Measurements from ENCODE around the gene CLN3.

Gene CLN3

GRCh38 chr16:28499854-28500253 lies 8.0 kb upstream of the CLN3 start:
- DNase-seq = no peak
- H3K27ac ChIP-seq = no peak overlapping the region
- TF ChIP-seq CTCF (IDR thresholded peaks at IDR 0.05; ENCODE audit: low read depth, low read length) = no peak
- no peaks in the 10 kb centered on the region for H3K36me3 ChIP-seq
- no peak overlapping the region for H3K4me3 ChIP-seq (ENCODE audit: low read depth, low read length)
- H3K27me3 ChIP-seq (ENCODE audit: insufficient read depth, low read depth, severe bottlenecking) = no peaks in the 10 kb centered on the region
- no peaks in the 10 kb centered on the region for H3K9me3 ChIP-seq (ENCODE audit: severe bottlenecking)

- Histone ChIP-seq H3K4me3 (ENCODE audit: low read depth, low read length) (no peak overlapping the region), H3K27ac (no peak overlapping the region), H3K9me3 (ENCODE audit: severe bottlenecking) (no peaks in the 10 kb centered on the region), H3K27me3 (ENCODE audit: insufficient read depth, low read depth, severe bottlenecking) (no peaks in the 10 kb centered on the region), H3K36me3 (no peaks in the 10 kb centered on the region)
- no peak for TF ChIP-seq CTCF (IDR thresholded peaks at IDR 0.05; ENCODE audit: low read depth, low read length)
- DNase-seq = no peak
Measured at GRCh38 chr16:28498666-28499381, 7.0 kb upstream of the CLN3 start.

GRCh38 chr16:28497861-28498599 lies 6.2 kb upstream of the CLN3 start:
- no peak for DNase-seq
- no peak for TF ChIP-seq CTCF (IDR thresholded peaks at IDR 0.05; ENCODE audit: low read depth, low read length)
- no peak overlapping the region for H3K4me3 ChIP-seq (ENCODE audit: low read depth, low read length)
- H3K27me3 ChIP-seq (ENCODE audit: insufficient read depth, low read depth, severe bottlenecking) = no peaks in the 10 kb centered on the region
- no peaks in the 10 kb centered on the region for H3K36me3 ChIP-seq
- H3K9me3 ChIP-seq (ENCODE audit: severe bottlenecking) = no peaks in the 10 kb centered on the region
- H3K27ac ChIP-seq = no peak overlapping the region

GRCh38 chr16:28497386-28497785 lies 5.5 kb upstream of the CLN3 start:
- Histone ChIP-seq H3K9me3 (ENCODE audit: severe bottlenecking) (no peaks in the 10 kb centered on the region), H3K4me3 (ENCODE audit: low read depth, low read length) (no peak overlapping the region), H3K36me3 (no peaks in the 10 kb centered on the region), H3K27ac (no peak overlapping the region), H3K27me3 (ENCODE audit: insufficient read depth, low read depth, severe bottlenecking) (no peaks in the 10 kb centered on the region)
- TF ChIP-seq CTCF (IDR thresholded peaks at IDR 0.05; ENCODE audit: low read depth, low read length) = no peak
- DNase-seq = no peak

GRCh38 chr16:28496844-28497243 lies 5.0 kb upstream of the CLN3 start:
- no peak overlapping the region for H3K27ac ChIP-seq
- no peaks in the 10 kb centered on the region for H3K27me3 ChIP-seq (ENCODE audit: insufficient read depth, low read depth, severe bottlenecking)
- no peaks in the 10 kb centered on the region for H3K36me3 ChIP-seq
- no peak for TF ChIP-seq CTCF (IDR thresholded peaks at IDR 0.05; ENCODE audit: low read depth, low read length)
- H3K9me3 ChIP-seq (ENCODE audit: severe bottlenecking) = no peaks in the 10 kb centered on the region
- no peak for DNase-seq
- no peak overlapping the region for H3K4me3 ChIP-seq (ENCODE audit: low read depth, low read length)

Measured in WERI-Rb-1 (cell line).